Measurements from ENCODE around the gene SPR.
A peak's percentile ranks its signal among the peaks of the same experiment; 100 is the strongest.

The SPR gene

DNA sequence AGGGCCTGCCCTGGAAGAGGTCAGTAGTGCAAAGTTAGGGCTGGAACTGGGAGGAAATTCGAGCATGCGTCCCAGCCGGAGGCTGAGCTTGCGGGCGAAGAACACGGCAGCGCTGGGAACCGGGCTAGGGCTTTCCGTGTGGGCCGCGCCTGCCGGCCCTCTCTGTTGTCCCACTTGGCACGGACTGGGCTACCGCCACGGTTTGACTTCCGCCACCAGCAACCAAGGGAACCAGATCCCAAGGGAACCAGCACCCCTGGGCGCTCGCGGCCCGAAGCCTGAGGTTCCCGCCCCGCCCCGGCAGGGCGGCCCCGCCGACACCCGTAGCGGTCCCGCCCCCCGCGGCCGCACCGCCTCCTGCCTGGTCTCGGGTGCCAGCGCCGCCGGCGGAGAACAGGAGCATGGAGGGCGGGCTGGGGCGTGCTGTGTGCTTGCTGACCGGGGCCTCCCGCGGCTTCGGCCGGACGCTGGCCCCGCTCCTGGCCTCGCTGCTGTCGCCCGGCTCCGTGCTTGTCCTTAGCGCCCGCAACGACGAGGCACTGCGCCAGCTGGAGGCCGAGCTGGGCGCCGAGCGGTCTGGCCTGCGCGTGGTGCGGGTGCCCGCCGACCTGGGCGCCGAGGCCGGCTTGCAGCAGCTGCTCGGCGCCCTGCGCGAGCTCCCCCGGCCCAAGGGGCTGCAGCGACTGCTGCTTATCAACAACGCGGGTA is at the start of gene SPR:
Gene SPR (plus strand): TSS at position 377 of the 708 bp plus-strand sequence. CDS start 25 bp downstream, at position 402.
- no peak for DNase-seq (ENCODE audit: low read depth, low spot score)

DNA sequence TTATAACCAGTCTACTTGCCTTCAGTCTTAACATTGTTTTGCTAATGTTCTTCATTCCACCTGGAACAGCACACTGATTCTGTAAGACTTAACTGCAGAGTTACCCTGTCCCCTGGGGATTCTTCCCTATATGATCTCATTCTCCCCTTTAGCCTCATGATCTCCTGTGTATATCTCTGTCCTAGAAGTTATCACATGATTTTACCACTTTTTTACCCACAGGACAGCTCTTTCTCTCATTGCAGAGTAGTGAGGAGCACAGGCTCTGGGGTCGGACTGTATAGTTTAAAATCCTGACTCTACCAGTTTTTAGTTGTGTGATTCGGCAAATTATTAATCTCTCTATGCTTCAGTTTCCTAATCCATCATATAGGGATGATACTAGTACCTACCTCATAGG is 47.1 kb upstream of the SPR start:
- no peak for DNase-seq (ENCODE audit: low read depth, low spot score)

DNA sequence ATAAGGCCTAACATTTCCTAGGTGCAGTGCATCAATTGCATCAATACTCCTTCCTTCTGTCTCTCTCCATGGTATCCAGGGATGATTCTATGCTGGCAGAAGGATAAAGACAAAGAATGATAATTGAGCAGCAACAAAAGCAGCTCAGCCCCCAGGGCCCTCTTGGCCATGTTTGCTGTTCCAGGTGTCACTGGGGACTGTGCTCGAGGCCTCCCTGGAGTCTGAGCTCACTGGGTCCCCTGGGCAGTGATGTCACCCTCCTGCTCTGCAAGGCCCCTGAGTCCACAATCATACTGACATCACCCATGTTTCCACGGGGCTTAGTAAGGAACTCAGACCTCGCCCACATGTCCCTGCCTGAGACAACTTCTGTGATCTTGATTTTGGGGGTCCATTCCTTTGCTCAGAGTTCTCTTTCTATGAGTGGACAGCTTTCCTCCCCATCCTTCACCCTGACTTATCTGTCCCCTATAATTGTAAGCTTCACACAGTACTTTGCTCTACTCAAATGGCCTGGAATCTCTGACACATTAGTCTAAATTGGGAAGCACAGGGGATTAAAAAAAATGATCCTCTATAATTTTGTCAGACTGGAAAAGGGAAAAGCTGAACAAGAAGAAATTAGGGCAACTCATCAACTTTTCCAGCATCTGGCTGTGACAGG is 45.6 kb upstream of the SPR start:
- DNase-seq (ENCODE audit: low read depth, low spot score) = no peak

DNA sequence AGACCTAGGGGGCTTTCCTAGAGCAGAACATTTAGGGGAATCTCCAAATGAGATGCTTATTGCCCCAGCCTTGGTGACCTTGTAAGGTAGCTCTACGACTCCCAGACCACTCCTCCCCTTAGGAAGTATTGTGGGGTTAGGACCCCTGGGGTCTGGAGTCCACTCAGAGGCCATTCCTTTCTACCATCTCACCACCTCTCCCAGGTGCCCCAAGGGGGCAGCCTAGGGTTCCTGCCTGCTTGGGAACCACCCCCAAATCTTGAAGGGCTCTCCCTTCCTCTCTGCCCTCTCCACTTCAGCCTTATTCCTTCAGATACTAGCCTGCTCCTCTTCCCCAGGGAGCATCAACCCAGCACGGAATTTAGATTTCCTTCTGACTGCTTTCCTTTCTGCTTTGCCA is 43.9 kb upstream of the SPR start:
- DNase-seq (ENCODE audit: low read depth, low spot score) = no peak

DNA sequence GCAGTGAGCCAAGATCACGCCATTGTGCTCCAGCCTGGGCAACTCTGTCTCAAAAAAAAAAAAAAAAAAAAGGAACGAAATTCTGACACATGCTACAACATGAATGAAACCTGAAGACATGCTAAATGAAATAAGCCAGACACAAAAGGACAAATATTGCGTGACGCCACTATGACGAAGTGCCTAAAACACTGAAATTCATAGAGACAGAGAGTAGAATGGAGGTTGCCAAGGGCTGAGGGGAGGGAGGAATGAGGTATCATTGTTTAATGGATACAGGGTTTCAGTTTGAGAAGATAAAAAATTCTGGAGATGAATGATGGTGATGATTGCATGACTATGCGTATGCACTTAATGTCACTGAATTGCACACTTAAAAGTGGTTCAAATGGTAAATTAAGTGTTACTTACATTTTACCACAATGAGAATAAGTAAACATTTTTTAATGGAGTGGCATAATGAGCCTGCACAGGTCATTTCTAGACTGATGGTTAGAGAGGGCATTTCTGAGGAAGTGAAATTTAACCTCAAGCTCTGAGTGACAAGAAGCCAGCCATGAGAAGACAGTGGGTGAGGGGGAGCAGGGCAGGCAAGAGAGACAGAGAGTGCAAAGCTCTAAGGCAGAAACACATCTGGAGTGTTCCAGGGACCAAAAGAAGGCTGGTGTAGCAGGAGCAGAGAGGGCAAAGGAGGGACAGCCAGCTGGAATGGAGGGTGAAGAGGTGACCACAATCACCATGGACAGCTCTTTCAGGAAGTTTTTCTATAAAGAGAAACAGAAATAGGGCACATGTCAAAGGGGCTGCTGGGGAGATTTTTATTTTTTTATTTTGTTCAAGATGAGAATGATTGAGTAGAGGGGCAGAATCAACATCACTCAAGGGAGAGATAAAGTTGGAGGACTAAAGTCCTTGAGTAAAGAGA is 40.8 kb upstream of the SPR start:
- DNase-seq (ENCODE audit: low read depth, low spot score) = no peak

DNA sequence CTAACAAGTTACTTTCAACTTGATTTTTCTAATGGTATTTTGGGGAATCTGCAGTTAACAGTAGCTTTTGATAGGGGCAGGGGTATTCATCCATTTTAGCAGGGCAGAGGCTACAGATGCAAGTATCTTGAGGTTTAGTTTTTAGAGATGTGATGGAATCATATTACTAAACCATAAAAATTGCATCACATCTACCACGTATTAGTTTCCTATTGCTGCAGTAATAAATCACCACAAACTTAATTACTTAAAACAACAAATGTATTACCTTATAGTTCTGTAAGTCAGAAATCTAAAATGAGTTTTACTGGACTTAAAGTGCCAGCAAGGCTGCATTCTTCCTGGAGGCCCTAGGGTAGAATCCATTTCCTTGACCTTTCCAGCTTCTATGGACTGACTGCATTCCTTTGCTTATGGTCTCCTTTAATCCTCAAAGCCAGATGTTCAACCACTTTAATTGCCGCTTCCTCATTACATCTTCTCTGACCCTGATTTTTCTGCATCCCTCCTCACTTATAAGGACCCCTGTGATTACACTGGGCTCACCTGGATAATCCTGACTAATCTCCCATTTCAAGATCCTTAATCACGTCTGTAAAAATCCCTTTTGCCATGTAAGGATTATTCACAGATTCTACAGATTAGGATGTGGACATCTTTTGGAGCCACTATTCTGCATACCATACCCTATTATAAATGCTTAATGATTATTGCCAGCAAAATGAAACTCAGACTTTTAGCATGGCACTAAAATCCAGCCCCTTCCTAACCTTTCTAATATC is 39.5 kb upstream of the SPR start:
- no peak for DNase-seq (ENCODE audit: low read depth, low spot score)

DNA sequence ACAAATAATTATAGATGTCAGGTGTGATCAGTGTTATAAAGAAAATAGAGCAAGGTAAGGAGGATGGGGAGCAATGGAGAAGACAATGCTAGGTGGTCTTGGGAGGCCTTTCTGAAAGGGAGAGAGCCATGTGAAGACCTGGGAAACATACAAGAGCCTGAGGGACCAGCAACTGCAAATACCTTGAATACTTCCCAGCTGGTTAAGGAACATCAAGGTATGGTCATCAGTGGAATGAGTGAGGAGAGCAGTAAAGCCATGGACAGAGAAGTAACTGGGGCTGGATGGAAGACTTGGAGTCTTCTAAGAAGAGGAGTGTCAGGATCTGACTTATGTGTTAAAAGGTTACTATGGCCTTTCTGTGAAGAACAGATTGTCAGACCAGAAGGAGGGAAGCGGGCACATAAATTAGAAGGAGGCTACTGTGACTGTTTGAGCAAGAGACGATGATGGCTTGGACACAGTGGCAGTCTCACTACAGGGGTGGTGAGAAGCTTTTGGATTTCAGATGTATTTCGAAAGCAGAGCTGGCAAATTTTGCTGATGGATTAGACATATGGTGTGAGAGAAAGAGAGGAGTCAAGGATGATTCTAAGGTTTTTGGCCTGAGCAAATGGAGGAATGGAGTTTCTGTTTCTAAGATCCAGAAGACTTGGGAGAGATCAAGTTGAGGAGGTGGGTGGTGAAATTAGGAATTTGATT is 38.6 kb upstream of the SPR start:
- no peak for DNase-seq (ENCODE audit: low read depth, low spot score)

DNA sequence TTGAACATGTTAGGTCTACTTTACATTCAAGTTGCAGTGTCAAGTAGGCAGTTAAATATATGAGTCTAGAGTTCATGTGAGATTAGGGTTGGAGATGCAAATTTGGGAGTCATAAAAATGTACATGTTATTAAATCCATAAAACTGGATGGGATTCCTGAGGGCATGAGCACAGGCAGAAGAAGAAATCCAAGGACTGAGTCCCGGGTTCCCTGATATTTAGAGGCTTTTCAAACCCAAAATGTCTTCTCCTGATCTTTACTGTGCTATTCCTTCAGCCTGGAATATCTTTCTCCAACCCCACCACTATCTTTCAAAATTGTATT is 38.1 kb upstream of the SPR start:
- DNase-seq (ENCODE audit: low read depth, low spot score) = no peak

DNA sequence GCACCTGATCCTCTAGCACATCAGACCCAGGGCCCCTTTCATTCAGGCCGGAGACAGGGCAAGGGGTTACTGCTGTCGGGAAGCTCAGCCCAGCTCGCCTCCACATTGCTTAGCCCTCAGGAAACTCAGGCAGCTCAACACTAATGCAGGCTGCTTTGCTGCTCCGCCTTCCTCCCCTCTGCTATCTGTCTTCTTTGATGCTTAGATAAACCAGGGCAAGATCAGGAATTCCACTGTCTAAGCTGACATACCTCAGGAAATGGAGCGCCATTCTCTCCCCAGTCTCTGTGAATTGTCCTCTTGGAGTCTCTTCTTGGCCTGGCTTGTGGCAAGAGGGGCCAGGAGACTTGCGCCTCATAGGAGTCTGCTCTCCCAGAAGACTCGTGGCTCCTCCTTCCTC is 35.9 kb upstream of the SPR start:
- no peak for DNase-seq (ENCODE audit: low read depth, low spot score)

DNA sequence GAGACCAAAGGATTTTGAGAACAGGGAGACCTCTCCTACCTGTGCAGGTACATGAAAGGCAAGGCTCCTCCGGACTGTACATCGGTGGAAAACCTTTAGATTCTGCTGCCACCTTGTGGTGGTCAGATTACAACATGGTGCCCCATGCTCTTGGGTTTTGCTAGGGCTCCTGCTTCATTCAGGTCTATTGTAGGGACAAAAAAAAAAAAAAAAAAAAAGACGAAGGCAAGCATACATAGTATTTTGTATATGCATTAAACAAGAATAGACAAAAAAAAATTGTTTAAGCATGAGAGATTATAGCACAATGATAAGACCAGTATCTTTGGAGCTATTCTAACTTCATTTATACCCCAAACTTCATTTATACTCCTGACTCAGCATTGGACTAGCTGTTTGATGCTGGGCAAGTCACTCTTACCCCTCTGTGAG is 27.4 kb upstream of the SPR start:
- DNase-seq (ENCODE audit: low read depth, low spot score) = no peak

DNA sequence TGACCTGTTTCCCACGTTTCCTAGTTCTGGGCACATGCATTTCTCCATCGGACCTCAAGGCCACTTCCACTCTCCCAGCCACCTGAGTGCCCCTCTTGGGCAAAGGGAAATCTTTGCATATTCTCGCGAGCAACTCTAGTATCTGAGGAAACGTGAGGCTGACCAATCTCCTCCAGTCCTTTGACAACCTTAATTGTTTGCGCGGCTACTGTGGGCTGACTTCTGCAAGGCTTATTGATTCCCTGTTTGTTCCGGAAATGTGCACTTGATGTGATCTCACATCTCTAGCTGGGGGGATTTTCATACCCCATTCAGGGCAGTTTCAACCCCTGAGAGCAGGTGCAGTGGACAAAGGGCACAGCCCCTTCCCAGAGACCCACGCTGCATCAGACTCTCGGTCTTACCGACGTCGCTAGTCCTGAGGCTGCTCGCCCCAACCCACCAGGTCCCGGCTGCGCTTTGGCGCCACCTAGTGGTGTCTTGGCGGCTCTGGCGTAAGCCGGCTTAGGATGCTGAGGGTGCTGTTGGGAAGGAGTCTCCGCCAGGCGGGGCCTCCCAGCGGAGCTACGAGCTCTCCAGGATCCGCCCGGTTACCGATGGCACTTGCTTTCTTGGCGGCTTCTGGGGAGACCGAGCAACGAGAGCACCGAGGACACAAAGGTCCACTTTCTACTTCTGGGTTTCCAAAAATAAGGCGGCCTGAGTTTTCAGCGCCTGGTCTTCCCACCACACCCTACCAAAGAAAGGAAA is 24.8 kb upstream of the SPR start:
- DNase-seq (ENCODE audit: low read depth, low spot score) = peak; percentile 84

DNA sequence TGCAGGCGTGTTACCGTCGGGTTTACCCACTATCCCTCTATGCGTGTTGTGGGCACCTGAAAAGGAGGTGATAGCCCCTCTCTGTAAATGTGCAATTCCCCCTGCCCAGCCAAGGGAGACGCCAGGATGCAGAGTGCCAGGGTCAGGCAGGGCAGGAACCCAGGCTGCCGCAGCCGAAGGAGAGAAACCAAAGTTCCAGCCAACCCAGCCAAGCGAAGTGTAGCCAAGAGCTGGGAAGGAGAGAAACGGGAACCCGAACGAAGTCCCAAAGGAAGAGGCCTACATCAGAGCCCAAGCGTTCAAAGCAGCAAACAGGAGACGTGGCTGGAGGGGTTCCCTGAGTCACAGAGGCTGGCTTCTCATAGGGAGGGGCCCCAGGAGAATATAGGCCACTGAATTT is 24.2 kb upstream of the SPR start:
- no peak for DNase-seq (ENCODE audit: low read depth, low spot score)

DNA sequence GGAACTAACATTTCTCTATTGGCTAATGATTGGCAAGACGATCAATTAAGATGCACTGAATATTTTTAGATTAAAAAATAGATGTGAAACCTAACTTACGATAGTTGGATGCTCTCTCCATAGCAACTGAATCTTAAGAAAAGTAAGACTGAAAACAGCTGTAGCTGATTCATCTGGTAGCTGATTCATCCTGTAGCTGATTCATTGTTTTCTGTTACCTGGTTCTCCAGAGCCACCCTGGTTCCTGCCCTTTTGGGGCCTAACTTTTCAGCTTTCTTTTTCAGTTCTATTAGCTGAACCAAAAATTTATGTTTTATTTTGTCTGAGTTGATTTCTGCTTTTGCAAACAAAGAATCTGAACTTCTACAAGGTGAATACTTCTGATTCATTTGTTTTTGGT is 22.7 kb upstream of the SPR start:
- no peak for DNase-seq (ENCODE audit: low read depth, low spot score)

DNA sequence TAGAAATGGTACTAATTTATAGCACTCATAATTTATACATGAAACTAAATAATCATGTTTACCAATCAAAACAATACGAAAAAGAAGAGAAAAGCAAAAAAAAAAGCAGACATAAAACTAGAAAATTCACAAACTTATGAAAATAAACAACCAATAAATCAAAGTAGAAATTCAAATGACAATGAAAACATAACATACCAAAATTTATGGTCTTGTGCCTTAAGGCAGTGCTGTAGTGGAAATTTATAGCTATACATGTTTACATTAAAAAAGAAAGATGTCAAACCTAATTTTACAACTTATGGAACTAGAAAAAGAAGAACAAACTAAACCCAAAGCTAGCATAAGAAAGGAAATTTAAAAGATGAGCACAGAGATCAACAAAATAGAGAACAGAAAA is 16.1 kb upstream of the SPR start:
- no peak for DNase-seq (ENCODE audit: low read depth, low spot score)

DNA sequence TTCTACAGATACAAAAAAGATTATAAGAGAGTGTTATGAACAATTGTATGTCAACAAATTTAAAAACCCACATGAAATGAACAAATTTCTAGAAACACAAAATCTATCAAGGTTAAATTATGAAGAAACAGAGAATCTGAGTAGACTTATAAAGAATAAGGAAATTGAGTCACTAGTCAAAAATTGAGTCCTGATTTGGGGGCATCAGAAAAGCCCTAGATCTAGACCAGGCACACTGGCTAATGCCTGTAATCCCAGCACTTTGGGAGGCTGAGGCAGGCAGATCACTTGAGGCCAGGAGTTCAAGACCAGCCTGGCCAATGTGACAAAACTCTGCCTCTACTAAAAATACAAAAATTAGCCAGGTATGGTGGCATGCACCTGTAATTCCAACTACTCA is 15.3 kb upstream of the SPR start:
- no peak for DNase-seq (ENCODE audit: low read depth, low spot score)

DNA sequence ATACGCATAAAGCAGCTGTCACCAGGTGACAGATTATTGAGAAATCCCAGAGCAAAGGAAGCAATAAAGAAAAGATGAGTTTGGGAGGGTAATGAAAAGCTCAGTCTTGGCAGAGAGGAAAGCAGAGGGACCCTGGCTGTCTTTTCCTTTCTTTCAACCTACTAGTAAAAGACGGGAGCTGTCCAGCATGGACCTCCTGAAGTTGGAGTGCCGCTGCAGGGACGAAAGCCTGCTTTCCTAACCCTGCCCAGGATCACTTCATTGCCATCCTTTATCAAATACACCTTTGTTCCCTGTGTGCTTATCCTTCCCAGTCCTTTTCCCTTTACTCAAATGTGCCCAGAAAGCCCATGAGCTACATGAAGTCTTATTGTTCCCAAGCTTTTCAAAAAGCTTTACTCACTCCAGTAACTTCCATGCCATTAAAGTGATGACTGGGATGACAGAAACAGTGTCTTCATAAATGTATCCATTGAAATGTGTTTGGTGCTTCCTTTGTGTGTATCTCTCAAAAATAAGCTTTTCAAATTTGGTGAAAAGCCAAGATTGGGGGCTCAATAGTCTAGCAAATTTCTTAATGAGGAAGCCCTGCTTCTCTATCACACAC is 3.7 kb upstream of the SPR start:
- no peak for DNase-seq (ENCODE audit: low read depth, low spot score)

DNA sequence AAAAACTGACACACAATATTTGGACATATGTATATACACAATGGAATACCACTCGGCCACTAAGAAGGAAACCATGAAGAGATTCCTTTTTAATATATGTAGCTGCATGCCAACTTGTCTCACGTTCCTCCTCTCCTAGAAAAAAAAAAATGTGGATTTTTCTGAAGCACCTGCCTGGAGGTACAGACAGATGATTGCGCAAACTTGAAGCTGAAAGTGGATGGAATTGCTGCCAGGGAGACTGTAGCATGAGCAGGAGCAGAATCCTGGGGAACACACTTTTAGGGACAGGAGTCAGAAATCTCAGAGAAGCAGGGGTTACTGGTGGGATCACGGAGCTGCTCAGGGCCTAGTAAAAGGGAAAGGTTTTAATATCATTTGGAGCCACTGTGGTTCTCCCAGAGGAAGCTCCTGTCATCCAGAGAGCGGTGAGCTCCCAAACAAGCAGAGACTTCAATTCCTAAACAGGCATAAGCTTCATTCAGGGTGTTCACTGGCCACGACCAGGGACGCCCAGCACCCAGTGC is 640 bp upstream of the SPR start:
- no peak for DNase-seq (ENCODE audit: low read depth, low spot score)

DNA sequence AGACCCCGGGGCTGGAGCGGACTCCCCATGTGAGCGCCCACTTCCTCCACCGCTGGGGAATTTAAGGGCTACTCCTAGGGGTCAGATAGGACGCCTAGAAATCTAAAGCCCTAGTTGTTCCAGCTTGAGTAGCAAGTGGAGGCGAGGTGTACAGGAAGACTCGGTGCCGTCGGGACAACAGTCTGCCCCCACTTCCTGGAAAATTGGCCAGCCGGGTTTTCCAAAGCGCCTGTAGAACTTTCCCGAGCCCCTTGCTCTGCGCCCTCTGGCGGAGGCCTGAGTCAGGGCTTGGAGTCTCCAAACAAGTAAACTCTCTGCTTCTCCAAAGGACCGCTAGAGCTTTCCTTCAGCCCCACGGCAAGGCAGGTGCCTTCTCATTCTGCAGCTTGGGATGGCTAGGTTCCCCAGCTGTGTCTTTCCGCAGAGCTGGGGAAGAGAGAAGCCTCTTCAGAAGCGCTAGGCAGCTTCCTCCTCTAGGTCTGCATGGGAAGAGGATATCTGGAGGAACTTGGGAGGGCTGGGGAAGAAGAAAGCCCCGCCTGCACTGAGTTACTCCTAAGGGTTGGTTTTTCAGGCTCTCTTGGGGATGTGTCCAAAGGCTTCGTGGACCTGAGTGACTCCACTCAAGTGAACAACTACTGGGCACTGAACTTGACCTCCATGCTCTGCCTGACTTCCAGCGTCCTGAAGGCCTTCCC is 681 bp downstream of the SPR start:
- peak; percentile 77 for DNase-seq (ENCODE audit: low read depth, low spot score)
